K562 (cell line): ENCODE results near the gene TTN. TPM values are rescaled to one million over a fixed set of nuclear protein-coding genes. Genes with fewer than 3 reads are reported as not detected.
A peak's percentile ranks its signal among the peaks of the same experiment; 100 is the strongest.

Experiments
- BHLHE40 ChIP-seq: IDR thresholded peaks from 2 replicates; pipeline ENCODE4 v1.6.1; 2011; ENCODE audit warnings: low read length, improper control_type of control experiment
- BRD4 ChIP-seq: fragments of 200-600 bp; sonication (generic); IDR thresholded peaks from 2 replicates; pipeline ENCODE4 v1.6.1; 2017; ENCODE audit warnings: inconsistent platforms
- CBX3 ChIP-seq, 2 experiments: IDR thresholded peaks; 1 replicate in 1 of 2; 2 replicates in 1 of 2; pipeline ENCODE4 v1.6.1; 2012; ENCODE audit warnings: inconsistent platforms in 2 of 2, low read length in 2 of 2, borderline replicate concordance in 1 of 2, control low read depth in 1 of 2
- CREB1 ChIP-seq, 2 experiments: sonication (generic) in 1 of 2; formaldehyde crosslinking in 1 of 2; IDR thresholded peaks; 2 replicates each; pipeline versions ENCODE4 v1.6.1 to v1.8.0; 2012 to 2022; ENCODE audit warnings: inconsistent platforms in 1 of 2, mild to moderate bottlenecking in 1 of 2, missing genetic modification reagents in 1 of 2, moderate library complexity in 1 of 2
- CREM ChIP-seq: IDR thresholded peaks from 2 replicates; pipeline ENCODE4 v1.6.1; 2014; ENCODE audit warnings: antibody characterized with exemption, low read depth
- FIP1L1 ChIP-seq: fragments of 200-400 bp; formaldehyde crosslinking; IDR thresholded peaks from 2 replicates; pipeline ENCODE4 v1.6.1; 2018; ENCODE audit warnings: mild to moderate bottlenecking, low read depth, low read length; ENCODE audit not compliant: poor library complexity, severe bottlenecking
- HDGF ChIP-seq: fragments of 450-650 bp; IDR thresholded peaks from 2 replicates; pipeline ENCODE4 v1.6.1; 2016
- HNRNPLL ChIP-seq: fragments of 200-400 bp; formaldehyde crosslinking; IDR thresholded peaks from 2 replicates; pipeline ENCODE4 v1.6.1; 2017; ENCODE audit warnings: low read length, low read depth, mild to moderate bottlenecking; ENCODE audit not compliant: poor library complexity, severe bottlenecking
- NBN ChIP-seq: fragments of 450-650 bp; IDR thresholded peaks from 2 replicates; pipeline ENCODE4 v1.6.1; 2016; ENCODE audit warnings: low read depth, mild to moderate bottlenecking
- NFRKB ChIP-seq: fragments of 450-650 bp; IDR thresholded peaks from 2 replicates; pipeline ENCODE4 v1.6.1; 2016; ENCODE audit warnings: low read depth
- POLR2G ChIP-seq: fragments of 200-400 bp; formaldehyde crosslinking; IDR thresholded peaks from 2 replicates; pipeline ENCODE4 v1.6.1; 2017; ENCODE audit warnings: low read depth, mild to moderate bottlenecking, antibody characterized with exemption, low read length, moderate library complexity
- REST ChIP-seq, 2 experiments: fragments of 450-650 bp; formaldehyde crosslinking in 1 of 2; IDR thresholded peaks; 2 replicates each; pipeline versions ENCODE4 v1.4.0 to v1.6.1; 2014 to 2020; ENCODE audit warnings: mild to moderate bottlenecking in 2 of 2, borderline replicate concordance in 1 of 2, low read depth in 1 of 2
- SIN3A ChIP-seq, 2 experiments: fragments of 150-350 bp in 1 of 2; IDR thresholded peaks; 2 replicates each; pipeline ENCODE4 v1.6.1; 2011 to 2016; ENCODE audit warnings: borderline replicate concordance in 2 of 2, low read depth in 2 of 2, low read length in 2 of 2, mild to moderate bottlenecking in 2 of 2, moderate library complexity in 2 of 2; ENCODE audit not compliant: control insufficient read depth in 1 of 2
- SMARCA5 ChIP-seq: fragments of 450-650 bp; IDR thresholded peaks from 2 replicates; pipeline ENCODE4 v1.6.1; 2016
- THRB ChIP-seq: fragments of 450-650 bp; formaldehyde crosslinking; conservative IDR thresholded peaks from 2 replicates; pipeline ENCODE4 v1.4.0; 2022; ENCODE audit warnings: mild to moderate bottlenecking, missing genetic modification characterization
- TRIM24 ChIP-seq, 2 experiments: fragments of 450-650 bp; IDR thresholded peaks; 2 replicates each; pipeline ENCODE4 v1.6.1; 2016
- ZC3H8 ChIP-seq: fragments of 450-650 bp; IDR thresholded peaks from 2 replicates; pipeline ENCODE4 v1.6.1; 2017
- ZFPM2 ChIP-seq: fragments of 250-450 bp; sonication (Bioruptor Pico); IDR thresholded peaks from 2 replicates; pipeline ENCODE4 v1.5.1; 2022; ENCODE audit warnings: mild to moderate bottlenecking
- polyA plus RNA-seq, 8 experiments: library from polyadenylated mRNA; depleted of rRNA in 4 of 8; stranded (reverse) in 5 of 8; unstranded in 3 of 8; fragments of >200 nt; fragmentation: Nextera tagmentation in 2 of 8; fragmentation: Illumina TruSeq in 1 of 8; extraction: Ambion mirVana in 2 of 8; extraction: Trizol in 1 of 8; gene quantifications; 2 replicates each; pipeline versions ENCODE4 v1.2.1 to v1.2.3, GENCODE V29; 2011 to 2014; ENCODE audit warnings: inconsistent platforms in 1 of 8, missing spikeins in 1 of 8
- total RNA-seq, 7 experiments: library from RNA; depleted of rRNA in 6 of 7; stranded (reverse); fragments of >200 nt in 6 of 7; fragmentation: Illumina TruSeq in 2 of 7; extraction: Trizol in 2 of 7; gene quantifications; 2 replicates each; pipeline versions ENCODE4 v1.2.1 to v1.2.3, GENCODE V29; 2011 to 2021; ENCODE audit warnings: low replicate concordance in 1 of 7

The TTN gene
- total and polyA plus RNA-seq, 9 of the 15 experiments (the other 6 are each of a cell fraction or from before 2014, with no cell fraction given): under 0.01 to 0.20 (median 0.04) TPM; not detected in 1

- TF ChIP-seq SIN3A (IDR thresholded peaks at IDR 0.05; ENCODE audit: borderline replicate concordance in 2 of 2, control insufficient read depth in 1 of 2, low read depth in 2 of 2, low read length in 2 of 2) (peak; percentile 51 to 53; a peak in 2 of 4 replicates), REST (IDR thresholded peaks at IDR 0.05; ENCODE audit: borderline replicate concordance) (peak; percentile 61), REST (CRISPR knock-in tag; IDR thresholded peaks at IDR 0.05; ENCODE audit: low read depth) (peak; percentile 63; the same call in 1 of the 2 replicates), TRIM24 (IDR thresholded peaks at IDR 0.05) (no peak), CREB1 (IDR thresholded peaks at IDR 0.05) (peak; percentile 78), CREB1 (CRISPR knock-in tag; IDR thresholded peaks at IDR 0.05) (peak; percentile 69), POLR2G (peak; percentile 93), HNRNPLL (peak; percentile 60), CREM (peak; percentile 87), SMARCA5 (no peak), BRD4 (peak; percentile 58; the same call in 1 of the 2 replicates), FIP1L1 (peak; percentile 58), NFRKB (no peak), ZFPM2 (CRISPR knock-in tag) (no peak), THRB (CRISPR knock-in tag) (no peak), BHLHE40 (peak; percentile 43; the same call in 1 of the 2 replicates), ZC3H8 (no peak), HDGF (no peak), CBX3 (IDR thresholded peaks at IDR 0.05; ENCODE audit: borderline replicate concordance in 1 of 2, low read length in 2 of 2) (peak in 1 of 2 experiments; percentile 21; a peak in 1 of 3 replicates), NBN (no peak)
Observed at GRCh38 chr2:178480227-178481181, 326.7 kb downstream of the TTN start, which contains the start of gene PLEKHA3 (continued).
